Subcutaneous abdominal adipose tissue (tissue), 5 donors: ENCODE measurements around the gene SLC38A11.

ENCODE experiments used
- H3K27ac ChIP-seq: one replicate; pipeline ENCODE4 v1.7.0; 2013; ENCODE audit warnings: low read depth, mild to moderate bottlenecking, inconsistent platforms, low read length, moderate library complexity
- H3K27me3 ChIP-seq, 5 donors: one replicate each; pipeline ENCODE4 v1.7.0; 2013; ENCODE audit warnings: low read length in 5 of 5, inconsistent platforms in 1 of 5; ENCODE audit not compliant: control insufficient read depth in 5 of 5, insufficient read depth in 4 of 5
- H3K36me3 ChIP-seq, 5 donors: one replicate each; pipeline ENCODE4 v1.7.0; 2013; ENCODE audit warnings: low read length in 5 of 5; ENCODE audit not compliant: control insufficient read depth in 5 of 5, insufficient read depth in 5 of 5
- H3K4me1 ChIP-seq, 5 donors: one replicate each; pipeline ENCODE4 v1.7.0; 2013; ENCODE audit warnings: low read length in 5 of 5, mild to moderate bottlenecking in 3 of 5, moderate library complexity in 1 of 5; ENCODE audit not compliant: control insufficient read depth in 5 of 5, insufficient read depth in 5 of 5
- H3K4me3 ChIP-seq, 5 donors: one replicate each; pipeline ENCODE4 v1.7.0; 2013; ENCODE audit warnings: low read length in 5 of 5, low read depth in 1 of 5
- H3K9ac ChIP-seq, 5 donors: one replicate each; pipeline ENCODE4 v1.7.0; 2013; ENCODE audit warnings: low read length in 5 of 5, mild to moderate bottlenecking in 4 of 5, moderate library complexity in 3 of 5
- H3K9me3 ChIP-seq, 5 donors: one replicate each; pipeline ENCODE4 v1.7.0; 2013; ENCODE audit warnings: low read length in 5 of 5; ENCODE audit not compliant: control insufficient read depth in 5 of 5
- donor health status: healthy.
- donor health status: healthy.
- donor health status: healthy.
- donor health status: healthy.
- donor health status: healthy.

The SLC38A11 gene

DNA sequence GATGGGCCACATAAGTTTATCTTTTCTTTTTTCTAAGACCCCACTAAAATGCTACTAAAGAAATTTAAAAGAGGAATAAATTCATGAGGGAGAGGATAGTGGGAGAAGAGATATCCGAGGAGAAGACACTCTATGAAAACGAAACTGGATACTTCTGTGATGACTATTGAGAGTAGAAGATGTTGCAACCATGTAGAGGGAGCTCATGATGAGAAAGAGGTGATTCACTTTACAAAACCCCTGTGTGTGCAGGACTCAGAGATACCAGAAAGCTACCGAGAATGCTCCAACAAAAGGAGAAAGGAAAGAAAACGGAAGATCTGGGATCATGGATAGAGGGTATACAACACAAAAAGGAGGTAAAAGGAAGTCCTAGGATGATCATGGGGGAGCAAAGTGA, 34.9 kb downstream of the SLC38A11 start:
- H3K27ac ChIP-seq, result no peak overlapping the region
- H3K4me3 ChIP-seq, result no peak overlapping the region
- no peaks in the 10 kb centered on the region for H3K9me3 ChIP-seq
- no peaks in the 10 kb centered on the region for H3K27me3 ChIP-seq
- H3K9ac ChIP-seq, result no peak overlapping the region
- H3K36me3 ChIP-seq, result no peaks in the 10 kb centered on the region
- peaks cover 0 to 4% (median 0%) of the 10 kb centered on the region in 5 donors for H3K4me1 ChIP-seq

GRCh38 chr2:164917296-164917903, 37.9 kb downstream of the SLC38A11 start:
- Histone ChIP-seq H3K4me1 (peaks cover 0 to 14% (median 7%) of the 10 kb centered on the region in 5 donors), H3K27me3 (no peaks in the 10 kb centered on the region), H3K9ac (no peak overlapping the region), H3K9me3 (no peaks in the 10 kb centered on the region), H3K36me3 (no peaks in the 10 kb centered on the region), H3K27ac (no peak overlapping the region), H3K4me3 (no peak overlapping the region)

DNA sequence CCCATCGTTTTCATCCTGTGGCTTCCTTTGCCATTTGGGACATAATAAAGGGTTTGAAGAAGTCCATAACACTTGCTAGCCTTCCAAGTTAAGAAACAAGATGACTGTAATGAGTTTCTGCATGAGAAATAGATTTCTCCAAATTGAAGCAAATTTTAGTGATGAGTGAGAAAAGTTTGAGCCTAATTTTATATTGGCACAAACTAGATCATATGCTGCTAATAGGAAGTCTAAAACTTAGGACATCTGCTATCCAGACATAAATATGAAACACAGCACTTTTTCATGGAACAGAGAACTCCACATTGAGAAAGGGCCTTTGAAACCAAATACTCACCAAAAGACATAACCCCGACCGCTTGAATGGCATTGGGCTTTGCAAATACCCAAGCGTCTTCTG, 39.8 kb downstream of the SLC38A11 start:
- H3K27ac ChIP-seq, result no peak overlapping the region
- peaks cover 0 to 17% (median 11%) of the 10 kb centered on the region in 5 donors for H3K4me1 ChIP-seq
- no peak overlapping the region for H3K4me3 ChIP-seq
- no peaks in the 10 kb centered on the region for H3K36me3 ChIP-seq
- no peaks in the 10 kb centered on the region for H3K9me3 ChIP-seq
- H3K9ac ChIP-seq, result no peak overlapping the region
- H3K27me3 ChIP-seq, result no peaks in the 10 kb centered on the region

GRCh38 chr2:164913640-164914350, 41.5 kb downstream of the SLC38A11 start:
- H3K9me3 ChIP-seq, result no peaks in the 10 kb centered on the region
- peaks cover 0 to 23% (median 18%) of the 10 kb centered on the region in 5 donors for H3K4me1 ChIP-seq
- H3K36me3 ChIP-seq, result no peaks in the 10 kb centered on the region
- H3K27ac ChIP-seq, result peak overlapping the region; percentile 26
- H3K4me3 ChIP-seq, result no peak overlapping the region
- H3K27me3 ChIP-seq, result no peaks in the 10 kb centered on the region
- H3K9ac ChIP-seq, result no peak overlapping the region

- Histone ChIP-seq H3K36me3 (no peaks in the 10 kb centered on the region), H3K27ac (peak overlapping the region; percentile 26), H3K4me1 (peaks cover 0 to 23% (median 18%) of the 10 kb centered on the region in 5 donors), H3K4me3 (no peak overlapping the region), H3K9me3 (no peaks in the 10 kb centered on the region), H3K9ac (no peak overlapping the region), H3K27me3 (no peaks in the 10 kb centered on the region)
Observed at GRCh38 chr2:164913011-164913410, 42.3 kb downstream of the SLC38A11 start.

DNA sequence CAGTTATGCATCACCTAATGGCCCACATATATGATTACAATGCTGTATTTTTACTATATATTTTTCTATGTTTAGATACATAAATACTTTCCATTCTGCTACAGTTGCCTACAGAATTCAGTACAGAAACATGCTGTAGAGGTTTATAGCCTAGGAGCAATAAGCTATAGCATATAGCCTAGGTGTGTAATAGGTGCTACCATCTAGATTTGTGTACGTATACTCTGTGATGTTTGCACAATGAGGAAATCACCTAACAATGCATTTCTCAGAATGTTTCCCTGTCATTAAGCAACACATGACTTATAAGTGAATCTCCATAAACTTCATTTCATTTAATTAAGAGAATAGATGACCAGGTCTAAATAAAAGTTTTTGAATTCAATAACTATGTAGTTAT, 43.5 kb downstream of the SLC38A11 start:
- Histone ChIP-seq H3K4me1 (peaks cover 0 to 23% (median 16%) of the 10 kb centered on the region in 5 donors), H3K9me3 (no peaks in the 10 kb centered on the region), H3K9ac (no peak overlapping the region), H3K36me3 (no peaks in the 10 kb centered on the region), H3K4me3 (no peak overlapping the region), H3K27me3 (no peaks in the 10 kb centered on the region), H3K27ac (no peak overlapping the region)

DNA sequence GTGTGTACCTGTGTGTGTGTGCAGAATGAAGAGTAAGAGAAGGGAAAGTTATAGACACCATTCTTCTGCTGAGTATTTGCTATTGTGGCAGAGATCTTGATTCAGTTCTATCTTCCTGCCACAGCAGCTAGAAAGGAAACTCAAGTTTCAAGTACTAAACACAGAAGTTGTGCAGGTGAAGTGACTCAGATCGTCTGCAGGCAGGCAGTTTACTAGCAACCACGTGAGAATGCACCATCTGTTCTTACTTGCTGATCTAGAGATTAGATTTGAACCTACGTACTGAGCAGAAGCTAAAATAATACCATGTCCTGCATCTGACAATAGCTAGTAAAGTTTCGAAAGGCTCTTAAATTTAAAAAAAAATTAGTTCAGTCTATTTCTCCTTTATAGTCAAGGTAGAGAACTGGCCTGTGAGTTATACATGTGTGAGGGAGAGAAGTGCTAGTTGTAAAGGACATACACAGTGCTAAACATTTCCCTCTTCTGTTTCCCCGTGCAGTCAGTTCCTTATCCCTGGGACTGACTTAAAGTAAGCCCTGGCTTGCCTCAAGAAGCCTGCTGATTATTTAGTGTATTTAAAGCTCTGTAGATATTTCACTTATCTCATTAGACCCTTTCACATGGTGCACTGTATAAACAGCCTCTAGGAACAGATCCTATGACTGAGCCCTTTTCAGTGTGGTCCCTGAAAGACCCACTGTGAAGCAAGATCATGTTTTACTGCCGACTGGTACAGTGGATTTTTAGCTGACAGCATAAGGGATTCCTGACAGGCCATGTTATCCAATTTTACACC, 45.0 kb downstream of the SLC38A11 start:
- Histone ChIP-seq H3K4me3 (no peak overlapping the region), H3K9me3 (no peaks in the 10 kb centered on the region), H3K36me3 (no peaks in the 10 kb centered on the region), H3K9ac (peak overlapping the region in 1 of 5 donors; percentile 64), H3K4me1 (peaks cover 0 to 23% (median 16%) of the 10 kb centered on the region in 5 donors), H3K27me3 (no peaks in the 10 kb centered on the region), H3K27ac (no peak overlapping the region)

DNA sequence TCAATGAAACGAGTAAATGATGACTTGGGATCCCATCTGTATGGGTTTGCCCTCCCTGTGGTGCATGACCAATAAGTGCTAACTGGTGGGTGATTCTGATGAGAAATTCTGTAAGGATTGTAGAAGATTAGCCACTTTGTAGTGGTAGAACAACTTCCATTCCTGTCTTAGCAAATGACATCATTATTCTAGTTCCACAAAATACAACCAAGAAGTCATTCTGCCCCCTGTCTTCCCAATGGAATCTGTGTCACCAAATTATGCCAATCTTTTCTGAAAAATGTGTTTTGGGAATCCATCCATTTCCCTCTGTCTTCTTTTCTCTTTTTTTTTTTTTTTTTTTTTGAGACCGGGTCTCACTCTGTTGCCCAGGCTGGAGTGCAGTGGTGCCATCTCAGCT, 48.4 kb downstream of the SLC38A11 start:
- no peak overlapping the region for H3K27ac ChIP-seq

GRCh38 chr2:164905307-164905706, 50.0 kb downstream of the SLC38A11 start:
- H3K27ac ChIP-seq, result no peak overlapping the region
- H3K9ac ChIP-seq, result no peak overlapping the region
- H3K9me3 ChIP-seq, result no peaks in the 10 kb centered on the region
- no peaks in the 10 kb centered on the region for H3K27me3 ChIP-seq
- no peak overlapping the region for H3K4me3 ChIP-seq
- H3K4me1 ChIP-seq, result peaks cover 0 to 19% (median 9%) of the 10 kb centered on the region in 5 donors
- H3K36me3 ChIP-seq, result no peaks in the 10 kb centered on the region

More for the DNA sequence above, 48.4 kb downstream of the SLC38A11 start:
- Histone ChIP-seq H3K27me3 (no peaks in the 10 kb centered on the region), H3K9me3 (no peaks in the 10 kb centered on the region), H3K4me1 (peaks cover 0 to 24% (median 15%) of the 10 kb centered on the region in 5 donors), H3K36me3 (no peaks in the 10 kb centered on the region), H3K4me3 (no peak overlapping the region), H3K9ac (no peak overlapping the region)

DNA sequence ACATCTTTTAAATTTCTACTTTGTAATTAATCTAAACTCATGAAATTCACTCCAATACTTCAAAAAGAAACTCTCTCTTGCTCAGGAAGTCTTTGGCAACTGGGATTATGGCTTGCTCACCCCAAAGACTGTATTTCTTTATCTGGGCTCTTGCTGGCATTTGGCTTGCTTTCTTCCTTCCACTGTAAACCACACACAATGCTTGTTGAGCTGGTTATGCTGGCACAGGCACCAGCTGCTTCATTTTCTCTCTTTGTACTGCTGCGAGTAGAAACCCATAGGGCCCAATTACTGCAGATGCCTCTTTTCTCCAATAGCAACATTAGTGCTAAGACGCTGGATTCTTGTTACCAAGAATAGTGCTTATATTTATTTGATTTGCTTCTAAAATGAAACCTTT, 51.4 kb downstream of the SLC38A11 start:
- Histone ChIP-seq H3K9ac (no peak overlapping the region), H3K9me3 (no peaks in the 10 kb centered on the region), H3K36me3 (no peaks in the 10 kb centered on the region), H3K4me3 (no peak overlapping the region), H3K27ac (no peak overlapping the region), H3K27me3 (no peaks in the 10 kb centered on the region), H3K4me1 (peaks cover 0 to 13% (median 0%) of the 10 kb centered on the region in 5 donors)
